ENCODE data around the gene HMCN2.

Gene HMCN2

GRCh38 chr9:130425741-130426466, 160.3 kb downstream of the HMCN2 start:
- Histone ChIP-seq H3K36me3 (no peaks in the 10 kb centered on the region), H3K4me1 (peaks cover 24% of the 10 kb centered on the region), H3K4me3 (ENCODE audit: low read depth, low read length) (no peak overlapping the region), H3K9me3 (no peaks in the 10 kb centered on the region), H3K27me3 (no peaks in the 10 kb centered on the region)
- no peak for DNase-seq
- TF ChIP-seq, protein P1, sequence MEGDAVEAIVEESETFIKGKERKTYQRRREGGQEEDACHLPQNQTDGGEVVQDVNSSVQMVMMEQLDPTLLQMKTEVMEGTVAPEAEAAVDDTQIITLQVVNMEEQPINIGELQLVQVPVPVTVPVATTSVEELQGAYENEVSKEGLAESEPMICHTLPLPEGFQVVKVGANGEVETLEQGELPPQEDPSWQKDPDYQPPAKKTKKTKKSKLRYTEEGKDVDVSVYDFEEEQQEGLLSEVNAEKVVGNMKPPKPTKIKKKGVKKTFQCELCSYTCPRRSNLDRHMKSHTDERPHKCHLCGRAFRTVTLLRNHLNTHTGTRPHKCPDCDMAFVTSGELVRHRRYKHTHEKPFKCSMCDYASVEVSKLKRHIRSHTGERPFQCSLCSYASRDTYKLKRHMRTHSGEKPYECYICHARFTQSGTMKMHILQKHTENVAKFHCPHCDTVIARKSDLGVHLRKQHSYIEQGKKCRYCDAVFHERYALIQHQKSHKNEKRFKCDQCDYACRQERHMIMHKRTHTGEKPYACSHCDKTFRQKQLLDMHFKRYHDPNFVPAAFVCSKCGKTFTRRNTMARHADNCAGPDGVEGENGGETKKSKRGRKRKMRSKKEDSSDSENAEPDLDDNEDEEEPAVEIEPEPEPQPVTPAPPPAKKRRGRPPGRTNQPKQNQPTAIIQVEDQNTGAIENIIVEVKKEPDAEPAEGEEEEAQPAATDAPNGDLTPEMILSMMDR (IDR thresholded peaks at IDR 0.05; ENCODE audit: low read depth, low read length), result no peak

- Histone ChIP-seq H3K4me1 (peaks cover 20% of the 10 kb centered on the region), H3K4me3 (ENCODE audit: low read depth, low read length) (no peak overlapping the region), H3K36me3 (no peaks in the 10 kb centered on the region), H3K9me3 (no peaks in the 10 kb centered on the region), H3K27me3 (no peaks in the 10 kb centered on the region)
- DNase-seq, result no peak
- TF ChIP-seq, protein P1 (IDR thresholded peaks at IDR 0.05; ENCODE audit: low read depth, low read length), result no peak
Measured at GRCh38 chr9:130426467-130426773, 160.9 kb downstream of the HMCN2 start.

DNA sequence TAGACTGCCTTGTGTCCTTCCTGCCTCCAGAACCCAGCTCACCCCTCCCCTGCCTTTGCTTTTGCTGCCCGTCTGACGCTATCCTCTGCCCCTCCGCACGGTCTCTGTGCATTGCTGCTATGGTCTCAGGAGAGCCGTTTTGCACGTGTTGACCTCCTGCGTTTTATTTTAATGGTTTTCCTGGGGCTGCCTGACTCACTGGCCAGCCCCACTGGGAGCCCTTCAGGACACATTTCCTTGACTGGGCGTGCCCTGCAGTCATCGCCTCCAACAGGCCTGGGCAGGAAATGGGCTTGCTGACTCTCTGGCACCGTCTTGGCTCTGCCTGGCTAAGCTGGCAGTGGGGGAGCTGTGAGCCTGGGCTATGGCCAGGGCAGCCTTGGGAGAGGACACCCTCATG, 161.3 kb downstream of the HMCN2 start:
- no peaks in the 10 kb centered on the region for H3K27me3 ChIP-seq
- peak; percentile 54 for DNase-seq

GRCh38 chr9:130427326-130427725, 161.8 kb downstream of the HMCN2 start:
- TF ChIP-seq, protein P1 (IDR thresholded peaks at IDR 0.05; ENCODE audit: low read depth, low read length), result no peak
- no peaks in the 10 kb centered on the region for H3K36me3 ChIP-seq
- peaks cover 19% of the 10 kb centered on the region for H3K4me1 ChIP-seq
- no peak for DNase-seq
- H3K27me3 ChIP-seq, result no peaks in the 10 kb centered on the region
- H3K4me3 ChIP-seq (ENCODE audit: low read depth, low read length), result no peak overlapping the region
- H3K9me3 ChIP-seq, result no peaks in the 10 kb centered on the region

More for the DNA sequence above, 161.3 kb downstream of the HMCN2 start:
- Histone ChIP-seq H3K36me3 (no peaks in the 10 kb centered on the region), H3K9me3 (no peaks in the 10 kb centered on the region), H3K4me3 (ENCODE audit: low read depth, low read length) (no peak overlapping the region), H3K4me1 (peaks cover 20% of the 10 kb centered on the region)
- TF ChIP-seq, protein P1 (IDR thresholded peaks at IDR 0.05; ENCODE audit: low read depth, low read length), result no peak

DNA sequence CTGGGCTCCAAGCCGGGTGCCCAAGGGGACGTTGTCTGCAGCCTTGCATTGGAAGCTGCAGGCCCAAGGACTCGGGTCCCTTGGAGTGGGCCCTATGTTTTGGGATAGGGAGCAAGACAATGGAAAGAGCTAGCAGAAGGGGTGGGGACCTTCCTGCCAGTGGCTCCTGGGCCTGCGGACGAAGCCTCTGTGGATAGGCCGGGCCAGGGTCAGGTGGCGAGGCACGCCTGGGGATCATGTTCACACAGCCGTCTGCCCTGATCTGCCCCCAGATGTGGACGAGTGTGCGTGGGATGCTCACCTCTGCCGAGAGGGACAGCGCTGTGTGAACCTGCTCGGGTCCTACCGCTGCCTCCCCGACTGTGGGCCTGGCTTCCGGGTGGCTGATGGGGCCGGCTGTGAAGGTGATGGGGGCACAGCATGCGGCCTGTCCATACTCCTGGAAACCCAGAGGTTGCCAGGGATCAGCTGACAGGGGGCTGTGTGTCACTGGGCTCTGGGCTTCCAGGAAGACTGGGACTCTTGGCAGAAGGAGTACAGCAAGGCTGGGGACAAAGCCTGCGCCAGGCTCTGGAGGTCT, 162.6 kb downstream of the HMCN2 start:
- Histone ChIP-seq H3K9me3 (no peaks in the 10 kb centered on the region), H3K4me3 (ENCODE audit: low read depth, low read length) (no peak overlapping the region), H3K4me1 (peaks cover 17% of the 10 kb centered on the region), H3K36me3 (no peaks in the 10 kb centered on the region), H3K27me3 (no peaks in the 10 kb centered on the region)
- TF ChIP-seq, protein P1 (IDR thresholded peaks at IDR 0.05; ENCODE audit: low read depth, low read length), result no peak
- DNase-seq, result no peak

- TF ChIP-seq, protein P1 (IDR thresholded peaks at IDR 0.05; ENCODE audit: low read depth, low read length), result no peak
- H3K36me3 ChIP-seq, result no peaks in the 10 kb centered on the region
- no peak overlapping the region for H3K4me3 ChIP-seq (ENCODE audit: low read depth, low read length)
- H3K9me3 ChIP-seq, result no peaks in the 10 kb centered on the region
- no peaks in the 10 kb centered on the region for H3K27me3 ChIP-seq
- DNase-seq, result no peak
- H3K4me1 ChIP-seq, result peaks cover 16% of the 10 kb centered on the region
Measured at GRCh38 chr9:130429381-130429780, 163.8 kb downstream of the HMCN2 start.

All from BE2C (cell line).